Activated CD4-positive, alpha-beta T cell treated with anti-CD3 and anti-CD28 coated beads, Interleukin-2, amount 10 ng/mL, durations not matched to agents 24 days and 14 days (primary cell): Measurements from ENCODE around the gene SFPQ. TPM values are rescaled to one million over a fixed set of nuclear protein-coding genes. Genes with fewer than 3 reads are reported as not detected.
"Not testable (repeated sequence)": the region's sequence is repeated elsewhere in the genome, so short reads cannot be mapped to it uniquely, and the experiment has no call there.

Source experiments
- DNase-seq: peaks from one replicate; pipeline ENCODE4 v3.0.0; 2022
- H3K27ac Mint-ChIP-seq: one replicate; pipeline ENCODE4 v1.8.0; 2022; ENCODE audit warnings: mild to moderate bottlenecking, mixed read lengths
- H3K27me3 Mint-ChIP-seq: one replicate; pipeline ENCODE4 v1.8.0; 2022; ENCODE audit warnings: mixed read lengths
- H3K36me3 Mint-ChIP-seq: one replicate; pipeline ENCODE4 v1.8.0; 2022; ENCODE audit warnings: low read depth, mild to moderate bottlenecking, mixed read lengths
- H3K4me1 Mint-ChIP-seq: one replicate; pipeline ENCODE4 v1.8.0; 2021; ENCODE audit warnings: mixed read lengths
- H3K4me3 Mint-ChIP-seq: one replicate; pipeline ENCODE4 v1.8.0; 2022; ENCODE audit warnings: mild to moderate bottlenecking, moderate library complexity, mixed read lengths
- H3K9me3 Mint-ChIP-seq: one replicate; pipeline ENCODE4 v1.8.0; 2021; ENCODE audit warnings: mixed read lengths
- intact Hi-C: fragments of 100-400 bp; cut with micrococcal nuclease; formaldehyde crosslinking; loops from one replicate; pipeline ENCODE4 v1.15.1; 2023
- total RNA-seq: library from RNA; stranded (reverse); gene quantifications from 2 replicates; pipeline ENCODE4 v1.2.3, GENCODE V29; 2022

SFPQ gene
- total RNA-seq, 1 donor from 2014 or later, result 385 TPM

- intact Hi-C loops, result no loop called here
- Mint-ChIP-seq H3K36me3 (no peaks in the 10 kb centered on the region), H3K4me1 (peaks cover 3% of the 10 kb centered on the region), H3K27ac (no peak overlapping the region), H3K27me3 (peaks cover 10% of the 10 kb centered on the region), H3K4me3 (no peak overlapping the region), H3K9me3 (no peaks in the 10 kb centered on the region)
- DNase-seq, result no peak
These were observed 49.0 kb downstream of the SFPQ start for GRCh38 chr1:35143737-35144508.

- DNase-seq, H3K4me1 Mint-ChIP-seq, H3K27me3 Mint-ChIP-seq, H3K36me3 Mint-ChIP-seq, H3K27ac Mint-ChIP-seq, H3K9me3 Mint-ChIP-seq, intact Hi-C loops, H3K4me3 Mint-ChIP-seq: not testable (repeated sequence)
These were observed 50.2 kb downstream of the SFPQ start for GRCh38 chr1:35142728-35143127.

- H3K4me3 Mint-ChIP-seq, H3K36me3 Mint-ChIP-seq, DNase-seq, intact Hi-C loops, H3K4me1 Mint-ChIP-seq, H3K27ac Mint-ChIP-seq, H3K27me3 Mint-ChIP-seq, H3K9me3 Mint-ChIP-seq: not testable (repeated sequence)
These were observed 50.7 kb downstream of the SFPQ start for GRCh38 chr1:35142294-35142693.

- intact Hi-C loops, H3K36me3 Mint-ChIP-seq, H3K4me3 Mint-ChIP-seq: not testable (repeated sequence)
These were observed 55.4 kb downstream of the SFPQ start for GRCh38 chr1:35137590-35137989.

GRCh38 chr1:35136780-35137179 is 56.2 kb downstream of the SFPQ start:
- Mint-ChIP-seq H3K4me3 (no peak overlapping the region), H3K27ac (no peak overlapping the region), H3K4me1 (no peaks in the 10 kb centered on the region), H3K27me3 (peaks cover 8% of the 10 kb centered on the region), H3K36me3 (no peaks in the 10 kb centered on the region), H3K9me3 (no peaks in the 10 kb centered on the region)
- intact Hi-C loops, result no loop called here
- DNase-seq, result no peak

More at GRCh38 chr1:35137590-35137989, 55.4 kb downstream of the SFPQ start:
- not testable (repeated sequence) for DNase-seq, H3K27ac Mint-ChIP-seq, H3K4me1 Mint-ChIP-seq, H3K9me3 Mint-ChIP-seq
- peaks cover 10% of the 10 kb centered on the region for H3K27me3 Mint-ChIP-seq

Other genes starting within 250 kb of the SFPQ start
- 20.1 and 22.1 TPM in 2 replicates for gene TMEM35B, start 207.8 kb downstream of the SFPQ start, total RNA-seq
- 20.3 and 23.5 TPM in 2 replicates for gene ZMYM6, start 161.2 kb downstream of the SFPQ start, total RNA-seq
- 2.8 and 5.7 TPM in 2 replicates for gene ZMYM1, start 113.8 kb downstream of the SFPQ start, total RNA-seq
- gene ZMYM4, start 75.6 kb upstream of the SFPQ start, total RNA-seq, result 25.6 and 31.0 TPM in 2 replicates